GM12878 (cell line): ENCODE results near the gene SEC31B. TPM values are rescaled to one million over a fixed set of nuclear protein-coding genes. Genes with fewer than 3 reads are reported as not detected.

ENCODE experiments used
- ATAC-seq: fragments of 200-7000 bp; cut with Tn5 transposase; 3 replicates; pipeline ENCODE4 v1.9.1; 2020; ENCODE audit warnings: mild to moderate bottlenecking, moderate library complexity
- BruUV-seq: library from RNA; stranded (reverse); fragments of 400-500 nt; replicated peaks from 2 replicates; lab custom pipeline; 2021; lab: Mats Ljungman, UMichigan
- CTCF ChIA-PET: fragments of 300-600 bp; sonication (Branson Sonifier 250); formaldehyde crosslinking; extraction: SDS; loops from one replicate; lab custom pipeline; 2021; ENCODE audit warnings: inconsistent platforms; lab: Yijun Ruan, JAX
- POLR2A ChIA-PET: fragments of 350-600 bp; formaldehyde crosslinking; extraction: SDS; loops from one replicate; lab custom pipeline; 2021; ENCODE audit warnings: inconsistent platforms; lab: Charles Lee
- RAD21 ChIA-PET: fragments of 300-600 bp; sonication (Branson Sonifier 250); formaldehyde crosslinking; loops from one replicate; lab custom pipeline; 2023; ENCODE audit warnings: antibody characterized with exemption; ENCODE audit not compliant: unreplicated experiment; lab: Charles Lee
- SMC1A ChIA-PET: fragments of 300-600 bp; sonication (Branson Sonifier 250); formaldehyde crosslinking; loops from one replicate; lab custom pipeline; 2023; ENCODE audit not compliant: unreplicated experiment, uncharacterized antibody; lab: Charles Lee
- DNase-seq: peaks from one replicate; pipeline ENCODE4 v3.0.0-alpha.2; 2011; ENCODE audit warnings: low read depth, low spot score
- FAIRE-seq: peaks from 3 replicates; lab custom pipeline; 2011; peaks lifted over from hg19 to GRCh38; lab: Jason Lieb, UNC
- H2AFZ ChIP-seq: 2 replicates; pipeline ENCODE4 v1.6.0; 2011; ENCODE audit warnings: low read depth, low read length, control low read depth; ENCODE audit not compliant: control insufficient read depth
- H3K27ac ChIP-seq: 2 replicates; pipeline ENCODE4 v1.5.1; 2011; ENCODE audit warnings: control low read depth; ENCODE audit not compliant: control insufficient read depth, insufficient read depth
- H3K27me3 ChIP-seq, 2 experiments: replicated peaks in 1 of 2; 2 replicates each; pipeline versions ENCODE4 v1.6.0 to v1.6.1; 2011; ENCODE audit warnings: low read length in 1 of 2; ENCODE audit not compliant: control insufficient read depth in 2 of 2, insufficient read depth in 2 of 2
- H3K36me3 ChIP-seq, 2 experiments: 2 replicates each; pipeline ENCODE4 v1.5.1; 2011; ENCODE audit warnings: low read length in 1 of 2; ENCODE audit not compliant: control insufficient read depth in 2 of 2, insufficient read depth in 2 of 2
- H3K4me1 ChIP-seq: 2 replicates; pipeline ENCODE4 v1.6.1; 2011; ENCODE audit warnings: mild to moderate bottlenecking, low read length, moderate library complexity, mixed read lengths; ENCODE audit not compliant: control insufficient read depth, insufficient read depth
- H3K4me2 ChIP-seq: 2 replicates; pipeline ENCODE4 v1.6.0; 2011; ENCODE audit warnings: control low read depth; ENCODE audit not compliant: control insufficient read depth, insufficient read depth
- H3K4me3 ChIP-seq: fragments of 200-600 bp; sonication (generic); 2 replicates; pipeline ENCODE4 v1.5.1; 2016
- H3K79me2 ChIP-seq: 2 replicates; pipeline ENCODE4 v1.6.0; 2011; ENCODE audit warnings: low read length; ENCODE audit not compliant: control insufficient read depth, insufficient read depth
- H3K9ac ChIP-seq: 2 replicates; pipeline ENCODE4 v1.8.0; 2011; ENCODE audit warnings: low read length, control low read depth, mixed read lengths; ENCODE audit not compliant: control insufficient read depth, insufficient read depth
- H3K9me3 ChIP-seq: replicated peaks from 3 replicates; pipeline ENCODE4 v1.5.1; 2011; ENCODE audit warnings: mild to moderate bottlenecking, low read length; ENCODE audit not compliant: control insufficient read depth, insufficient read depth
- H4K20me1 ChIP-seq: 2 replicates; pipeline ENCODE4 v1.6.0; 2011; ENCODE audit not compliant: control insufficient read depth, insufficient read depth
- ATF7 ChIP-seq: fragments of 450-650 bp; IDR thresholded peaks from 2 replicates; pipeline ENCODE4 v1.6.1; 2016; ENCODE audit warnings: low read depth, mild to moderate bottlenecking
- BHLHE40 ChIP-seq, 2 experiments: fragments of 450-650 bp in 1 of 2; IDR thresholded peaks; 2 replicates each; pipeline ENCODE4 v1.6.1; 2011 to 2017; ENCODE audit warnings: low read depth in 2 of 2, borderline replicate concordance in 1 of 2, improper control_type of control experiment in 1 of 2, low read length in 1 of 2, mild to moderate bottlenecking in 1 of 2
- IKZF2 ChIP-seq, 2 experiments: fragments of 450-650 bp; IDR thresholded peaks; 2 replicates each; pipeline ENCODE4 v1.6.1; 2017; ENCODE audit warnings: mild to moderate bottlenecking in 2 of 2, moderate library complexity in 2 of 2
- KLF5 ChIP-seq: fragments of 450-650 bp; IDR thresholded peaks from 2 replicates; pipeline ENCODE4 v1.6.1; 2014; ENCODE audit warnings: mild to moderate bottlenecking; ENCODE audit not compliant: partially characterized antibody
- MEF2B ChIP-seq: fragments of 450-650 bp; IDR thresholded peaks from 2 replicates; pipeline ENCODE4 v1.6.1; 2018; ENCODE audit warnings: mild to moderate bottlenecking, moderate library complexity; ENCODE audit not compliant: partially characterized antibody, poor library complexity, severe bottlenecking
- MLLT1 ChIP-seq: fragments of 450-650 bp; IDR thresholded peaks from 2 replicates; pipeline ENCODE4 v1.6.1; 2016; ENCODE audit warnings: mild to moderate bottlenecking
- MTA2 ChIP-seq: fragments of 450-650 bp; IDR thresholded peaks from 2 replicates; pipeline ENCODE4 v1.6.1; 2016; ENCODE audit warnings: low read depth, mild to moderate bottlenecking, moderate library complexity
- NFYB ChIP-seq: IDR thresholded peaks from 2 replicates; pipeline ENCODE4 v1.6.1; 2011; ENCODE audit warnings: low read depth, mild to moderate bottlenecking, low read length, improper control_type of control experiment, moderate library complexity; ENCODE audit not compliant: insufficient read depth
- PKNOX1 ChIP-seq: fragments of 450-650 bp; IDR thresholded peaks from 2 replicates; pipeline ENCODE4 v1.6.1; 2016; ENCODE audit warnings: mild to moderate bottlenecking
- POLR2AphosphoS5 ChIP-seq: IDR thresholded peaks from 2 replicates; pipeline ENCODE4 v1.6.1; 2011; ENCODE audit warnings: mild to moderate bottlenecking, low read length, inconsistent platforms
- SMARCA5 ChIP-seq: fragments of 450-650 bp; IDR thresholded peaks from 2 replicates; pipeline ENCODE4 v1.6.1; 2017; ENCODE audit warnings: mild to moderate bottlenecking
- SPI1 ChIP-seq: IDR thresholded peaks from 2 replicates; pipeline ENCODE4 v1.6.1; 2011; ENCODE audit warnings: low read depth, mild to moderate bottlenecking, low read length, moderate library complexity, borderline replicate concordance; ENCODE audit not compliant: insufficient read depth
- TCF12 ChIP-seq: IDR thresholded peaks from 2 replicates; pipeline ENCODE4 v1.6.1; 2011; ENCODE audit warnings: low read depth, mild to moderate bottlenecking, low read length
- ZBTB4 ChIP-seq: fragments of 450-650 bp; formaldehyde crosslinking; IDR thresholded peaks from 2 replicates; pipeline ENCODE4 v1.4.0; 2022; ENCODE audit warnings: mild to moderate bottlenecking, moderate library complexity
- WGBS: methylation state at CpG from one replicate; pipeline ENCODE4 v1.1.6; 2016; ENCODE audit warnings: low lambda C conversion rate; ENCODE audit not compliant: insufficient replicate concordance, insufficient coverage; ENCODE audit errors: missing lambda C conversion rate; 5-methylcytosine and 5-hydroxymethylcytosine counted together
- in situ Hi-C: fragments of 300-500 bp; cut with MboI; formaldehyde crosslinking; loops from 9 replicates; pipeline ENCODE4 v1.14.3; 2018; ENCODE audit warnings: mixed read lengths
- intact Hi-C: fragments of 100-400 bp; cut with micrococcal nuclease; formaldehyde crosslinking; loops from one replicate; pipeline ENCODE4 v1.14.2; 2022; ENCODE audit not compliant: unreplicated experiment
- polyA plus RNA-seq, 11 experiments: library from polyadenylated mRNA; depleted of rRNA in 4 of 11; unstranded in 6 of 11; stranded (reverse) in 5 of 11; fragments of >200 nt; fragmentation: Nextera tagmentation in 4 of 11; fragmentation: Illumina TruSeq in 1 of 11; extraction: Ambion mirVana in 4 of 11; extraction: Trizol in 1 of 11; gene quantifications; 1 replicate in 1 of 11; 2 replicates in 10 of 11; pipeline versions ENCODE4 v1.2.1 to v1.2.3, GENCODE V29; 2011 to 2016; ENCODE audit warnings: inconsistent platforms in 2 of 11, missing spikeins in 2 of 11, low read depth in 1 of 11
- total RNA-seq, 4 experiments: library from RNA; depleted of rRNA in 3 of 4; stranded (reverse); fragments of >200 nt in 3 of 4; fragmentation: Illumina TruSeq in 1 of 4; extraction: Trizol in 1 of 4; gene quantifications; 2 replicates each; pipeline versions ENCODE4 v1.2.1 to v1.2.3, GENCODE V29; 2013 to 2021

Gene SEC31B
- total and polyA plus RNA-seq, 10 of the 15 experiments (the other 5 are each of a cell fraction or from before 2014, with no cell fraction given), result 3.4 to 24.3 (median 9.9) TPM

GRCh38 chr10:100528123-100528886 lies 8.6 kb upstream of the SEC31B start:
- ATAC-seq, result peak; percentile 45
- Histone ChIP-seq H3K4me2 (peak overlapping the region; percentile 87), H2AFZ (no peak overlapping the region; the same call in 1 of the 2 replicates), H3K9ac (peak overlapping the region; percentile 98), H3K79me2 (peaks cover 35% of the 10 kb centered on the region), H3K4me3 (peak overlapping the region; percentile 95), H3K9me3 (no peaks in the 10 kb centered on the region; the same call in 2 of the 3 replicates), H4K20me1 (no peaks in the 10 kb centered on the region), H3K36me3 (peaks cover 9 to 28% of the 10 kb centered on the region in 2 experiments), H3K4me1 (peaks cover 3% of the 10 kb centered on the region; the same call in 1 of the 2 replicates), H3K27me3 (no peaks in the 10 kb centered on the region), H3K27ac (peak overlapping the region; percentile 91)
- in situ Hi-C loops (no loop called here), intact Hi-C loops (no loop called here)
- 0 out of 2 replicates have a peak, but pooled peaks have one; percentile 52 for TF ChIP-seq MLLT1
- no peak for TF ChIP-seq BHLHE40 (IDR thresholded peaks at IDR 0.05; ENCODE audit: borderline replicate concordance in 1 of 2, low read depth in 2 of 2, low read length in 1 of 2)
- TF ChIP-seq NFYB, result no peak
- TF ChIP-seq ZBTB4, result no peak
- TF ChIP-seq SMARCA5, result no peak
- no peak for TF ChIP-seq TCF12
- peak in 1 of 2 experiments; percentile 33; a peak in 2 of 4 replicates for TF ChIP-seq IKZF2 (IDR thresholded peaks at IDR 0.05)
- no peak for TF ChIP-seq MEF2B
- peak; percentile 55; the same call in 1 of the 2 replicates for TF ChIP-seq ATF7
- TF ChIP-seq KLF5, result no peak
- TF ChIP-seq MTA2, result 0 out of 2 replicates have a peak, but pooled peaks have one; percentile 15
- peak; percentile 52; the same call in 1 of the 2 replicates for TF ChIP-seq SPI1
- 0 out of 2 replicates have a peak, but pooled peaks have one; percentile 25 for TF ChIP-seq POLR2AphosphoS5
- TF ChIP-seq PKNOX1, result peak; percentile 60
- ChIA-PET POLR2A (no interaction called here), CTCF (interaction anchor here (1.2 to 2.8 kb wide), 5 partner anchors 8 to 94 kb away, joined by 3 to 37 read pairs (median 7); partner anchors contain the start of gene HIF1AN), SMC1A (interaction anchor here (0.6 to 3.1 kb wide), 3 partner anchors 11 to 383 kb away, joined by 3 to 23 read pairs (median 5); no protein-coding TSS in a partner anchor), RAD21 (interaction anchor here (1.1 to 2.4 kb wide), 2 partner anchors 10 to 96 kb away, joined by 4 to 11 read pairs; no protein-coding TSS in a partner anchor)
- WGBS, result 0% methylated on average over 7 of the region's 7 CpGs
- FAIRE-seq, result peak; percentile 56
- BruUV-seq, result TSS peak; percentile 70
- no peak for DNase-seq
